ENCODE data around the gene RNF182. TPM values are rescaled to one million over a fixed set of nuclear protein-coding genes. Genes with fewer than 3 reads are reported as not detected.

RNF182 gene
- total RNA-seq, 4 donors from 2014 or later: 0.32 to 1.3 (median 0.42) TPM; not detected in 1

- WGBS, 2 donors: 33 to 43% methylated on average over 2 of the region's 2 CpGs
- intact Hi-C loops (cut with DNase I; ENCODE audit: low total_unique reads): loop anchor here (10.0 kb wide), 1 partner anchor 140 kb away; no protein-coding TSS in a partner anchor
- H3K4me3 ChIP-seq (ENCODE audit: low read depth, poor library complexity, severe bottlenecking): no peak overlapping the region
- TF ChIP-seq POLR2A (IDR thresholded peaks at IDR 0.05) (no peak), CTCF (IDR thresholded peaks at IDR 0.05) (no peak)
- DNase-seq (ENCODE audit: low spot score in 2 of 2): no peak
Measured at GRCh38 chr6:13914351-13914750, 10.4 kb upstream of the RNF182 start.

- no peak overlapping the region for H3K4me3 ChIP-seq (ENCODE audit: low read depth, poor library complexity, severe bottlenecking)
- DNase-seq (ENCODE audit: low spot score in 2 of 2): no peak
- intact Hi-C loops (cut with DNase I; ENCODE audit: low total_unique reads): loop anchor here (10.0 kb wide), 1 partner anchor 139 kb away; no protein-coding TSS in a partner anchor
- TF ChIP-seq CTCF (IDR thresholded peaks at IDR 0.05) (no peak), POLR2A (IDR thresholded peaks at IDR 0.05) (no peak)
- 86 to 92% methylated on average over 3 of the region's 3 CpGs for WGBS, 2 donors
Measured at GRCh38 chr6:13915561-13916229, 9.1 kb upstream of the RNF182 start.

GRCh38 chr6:13916230-13916944 is 8.4 kb upstream of the RNF182 start:
- H3K4me3 ChIP-seq (ENCODE audit: low read depth, poor library complexity, severe bottlenecking): no peak overlapping the region
- no peak for TF ChIP-seq CTCF (IDR thresholded peaks at IDR 0.05)
- TF ChIP-seq POLR2A (IDR thresholded peaks at IDR 0.05): no peak
- WGBS, 2 donors: 59 to 65% methylated on average over 5 of the region's 5 CpGs
- intact Hi-C loops (cut with DNase I; ENCODE audit: low total_unique reads): loop anchor here (10.0 kb wide), 1 partner anchor 138 kb away; no protein-coding TSS in a partner anchor
- no peak for DNase-seq (ENCODE audit: low spot score in 2 of 2)

- DNase-seq (ENCODE audit: low spot score in 2 of 2): no peak
- WGBS, 2 donors: 77 to 95% methylated on average over 1 of the region's 1 CpG
Measured at GRCh38 chr6:13917141-13917540, 7.6 kb upstream of the RNF182 start.

GRCh38 chr6:13918686-13919250 is 6.0 kb upstream of the RNF182 start:
- WGBS, 2 donors: 85 to 87% methylated on average over 4 of the region's 4 CpGs
- no peak overlapping the region for H3K4me3 ChIP-seq (ENCODE audit: low read depth, poor library complexity, severe bottlenecking)
- intact Hi-C loops (cut with DNase I; ENCODE audit: low total_unique reads): loop anchor here (10.0 kb wide), 1 partner anchor 136 kb away; no protein-coding TSS in a partner anchor
- DNase-seq (ENCODE audit: low spot score in 2 of 2): no peak
- no peak for TF ChIP-seq POLR2A (IDR thresholded peaks at IDR 0.05)
- TF ChIP-seq CTCF (IDR thresholded peaks at IDR 0.05): no peak

More at GRCh38 chr6:13917141-13917540, 7.6 kb upstream of the RNF182 start:
- TF ChIP-seq CTCF (IDR thresholded peaks at IDR 0.05) (no peak), POLR2A (IDR thresholded peaks at IDR 0.05) (no peak)
- intact Hi-C loops (cut with DNase I; ENCODE audit: low total_unique reads): loop anchor here (10.0 kb wide), 1 partner anchor 138 kb away; no protein-coding TSS in a partner anchor
- no peak overlapping the region for H3K4me3 ChIP-seq (ENCODE audit: low read depth, poor library complexity, severe bottlenecking)

Data from lower leg skin (tissue), 4 donors.